GM12878 (cell line): Measurements from ENCODE around the gene ATG5. TPM values are rescaled to one million over a fixed set of nuclear protein-coding genes. Genes with fewer than 3 reads are reported as not detected.

Source experiments
- ATAC-seq: fragments of 200-7000 bp; cut with Tn5 transposase; 3 replicates; pipeline ENCODE4 v1.9.1; 2020; ENCODE audit warnings: mild to moderate bottlenecking, moderate library complexity
- BruUV-seq: library from RNA; stranded (reverse); fragments of 400-500 nt; replicated peaks from 2 replicates; lab custom pipeline; 2021; lab: Mats Ljungman, UMichigan
- CTCF ChIA-PET: fragments of 300-600 bp; sonication (Branson Sonifier 250); formaldehyde crosslinking; extraction: SDS; loops from one replicate; lab custom pipeline; 2021; ENCODE audit warnings: inconsistent platforms; lab: Yijun Ruan, JAX
- POLR2A ChIA-PET: fragments of 350-600 bp; formaldehyde crosslinking; extraction: SDS; loops from one replicate; lab custom pipeline; 2021; ENCODE audit warnings: inconsistent platforms; lab: Charles Lee
- RAD21 ChIA-PET: fragments of 300-600 bp; sonication (Branson Sonifier 250); formaldehyde crosslinking; loops from one replicate; lab custom pipeline; 2023; ENCODE audit warnings: antibody characterized with exemption; ENCODE audit not compliant: unreplicated experiment; lab: Charles Lee
- SMC1A ChIA-PET: fragments of 300-600 bp; sonication (Branson Sonifier 250); formaldehyde crosslinking; loops from one replicate; lab custom pipeline; 2023; ENCODE audit not compliant: unreplicated experiment, uncharacterized antibody; lab: Charles Lee
- DNase-seq: peaks from one replicate; pipeline ENCODE4 v3.0.0-alpha.2; 2011; ENCODE audit warnings: low read depth, low spot score
- FAIRE-seq: peaks from 3 replicates; lab custom pipeline; 2011; peaks lifted over from hg19 to GRCh38; lab: Jason Lieb, UNC
- H2AFZ ChIP-seq: 2 replicates; pipeline ENCODE4 v1.6.0; 2011; ENCODE audit warnings: low read depth, low read length, control low read depth; ENCODE audit not compliant: control insufficient read depth
- H3K27ac ChIP-seq: 2 replicates; pipeline ENCODE4 v1.5.1; 2011; ENCODE audit warnings: control low read depth; ENCODE audit not compliant: control insufficient read depth, insufficient read depth
- H3K27me3 ChIP-seq, 2 experiments: replicated peaks in 1 of 2; 2 replicates each; pipeline versions ENCODE4 v1.6.0 to v1.6.1; 2011; ENCODE audit warnings: low read length in 1 of 2; ENCODE audit not compliant: control insufficient read depth in 2 of 2, insufficient read depth in 2 of 2
- H3K36me3 ChIP-seq, 2 experiments: 2 replicates each; pipeline ENCODE4 v1.5.1; 2011; ENCODE audit warnings: low read length in 1 of 2; ENCODE audit not compliant: control insufficient read depth in 2 of 2, insufficient read depth in 2 of 2
- H3K4me1 ChIP-seq: 2 replicates; pipeline ENCODE4 v1.6.1; 2011; ENCODE audit warnings: mild to moderate bottlenecking, low read length, moderate library complexity, mixed read lengths; ENCODE audit not compliant: control insufficient read depth, insufficient read depth
- H3K4me2 ChIP-seq: 2 replicates; pipeline ENCODE4 v1.6.0; 2011; ENCODE audit warnings: control low read depth; ENCODE audit not compliant: control insufficient read depth, insufficient read depth
- H3K4me3 ChIP-seq: fragments of 200-600 bp; sonication (generic); 2 replicates; pipeline ENCODE4 v1.5.1; 2016
- H3K79me2 ChIP-seq: 2 replicates; pipeline ENCODE4 v1.6.0; 2011; ENCODE audit warnings: low read length; ENCODE audit not compliant: control insufficient read depth, insufficient read depth
- H3K9ac ChIP-seq: 2 replicates; pipeline ENCODE4 v1.8.0; 2011; ENCODE audit warnings: low read length, control low read depth, mixed read lengths; ENCODE audit not compliant: control insufficient read depth, insufficient read depth
- H3K9me3 ChIP-seq: replicated peaks from 3 replicates; pipeline ENCODE4 v1.5.1; 2011; ENCODE audit warnings: mild to moderate bottlenecking, low read length; ENCODE audit not compliant: control insufficient read depth, insufficient read depth
- H4K20me1 ChIP-seq: 2 replicates; pipeline ENCODE4 v1.6.0; 2011; ENCODE audit not compliant: control insufficient read depth, insufficient read depth
- ATF7 ChIP-seq: fragments of 450-650 bp; IDR thresholded peaks from 2 replicates; pipeline ENCODE4 v1.6.1; 2016; ENCODE audit warnings: low read depth, mild to moderate bottlenecking
- EGR1 ChIP-seq, 2 experiments: IDR thresholded peaks; 1 replicate in 1 of 2; 2 replicates in 1 of 2; pipeline ENCODE4 v1.6.1; 2011 to 2012; ENCODE audit warnings: low read depth in 2 of 2, low read length in 2 of 2, borderline replicate concordance in 1 of 2, mild to moderate bottlenecking in 1 of 2, moderate library complexity in 1 of 2
- ESRRA ChIP-seq: IDR thresholded peaks from 2 replicates; pipeline ENCODE4 v1.6.1; 2012; ENCODE audit warnings: mild to moderate bottlenecking, low read length, improper control_type of control experiment
- HCFC1 ChIP-seq: fragments of 150-350 bp; IDR thresholded peaks from 2 replicates; pipeline ENCODE4 v1.6.1; 2014; ENCODE audit warnings: low read length
- JUNB ChIP-seq: IDR thresholded peaks from 2 replicates; pipeline ENCODE4 v1.6.1; 2016; ENCODE audit warnings: antibody characterized with exemption, mild to moderate bottlenecking
- MTA2 ChIP-seq: fragments of 450-650 bp; IDR thresholded peaks from 2 replicates; pipeline ENCODE4 v1.6.1; 2016; ENCODE audit warnings: low read depth, mild to moderate bottlenecking, moderate library complexity
- PAX5 ChIP-seq: IDR thresholded peaks from 2 replicates; pipeline ENCODE4 v1.6.1; 2011; ENCODE audit warnings: low read depth, low read length, borderline replicate concordance
- RFX5 ChIP-seq: IDR thresholded peaks from 2 replicates; pipeline ENCODE4 v1.6.1; 2011; ENCODE audit warnings: low read depth, low read length, improper control_type of control experiment
- SMC3 ChIP-seq: IDR thresholded peaks from 2 replicates; pipeline ENCODE4 v1.6.1; 2011; ENCODE audit warnings: low read length, improper control_type of control experiment, borderline replicate concordance
- SREBF1 ChIP-seq: IDR thresholded peaks from 2 replicates; pipeline ENCODE4 v1.6.1; 2012; ENCODE audit warnings: mild to moderate bottlenecking, low read length
- STAT1 ChIP-seq: fragments of 450-650 bp; conservative IDR thresholded peaks from 2 replicates; pipeline ENCODE4 v1.6.1; 2014; ENCODE audit warnings: antibody characterized with exemption, mild to moderate bottlenecking
- TCF12 ChIP-seq: IDR thresholded peaks from 2 replicates; pipeline ENCODE4 v1.6.1; 2011; ENCODE audit warnings: low read depth, mild to moderate bottlenecking, low read length
- ZBED1 ChIP-seq: IDR thresholded peaks from 2 replicates; pipeline ENCODE4 v1.6.1; 2016; ENCODE audit warnings: borderline replicate concordance
- ZNF622 ChIP-seq: fragments of 450-650 bp; IDR thresholded peaks from 2 replicates; pipeline ENCODE4 v1.6.1; 2017; ENCODE audit warnings: mild to moderate bottlenecking, inconsistent platforms
- ZSCAN29 ChIP-seq: fragments of 450-650 bp; IDR thresholded peaks from 2 replicates; pipeline ENCODE4 v1.6.1; 2017; ENCODE audit warnings: mild to moderate bottlenecking, moderate library complexity
- WGBS: methylation state at CpG from one replicate; pipeline ENCODE4 v1.1.6; 2016; ENCODE audit warnings: low lambda C conversion rate; ENCODE audit not compliant: insufficient replicate concordance, insufficient coverage; ENCODE audit errors: missing lambda C conversion rate; 5-methylcytosine and 5-hydroxymethylcytosine counted together
- in situ Hi-C: fragments of 300-500 bp; cut with MboI; formaldehyde crosslinking; loops from 9 replicates; pipeline ENCODE4 v1.14.3; 2018; ENCODE audit warnings: mixed read lengths
- intact Hi-C: fragments of 100-400 bp; cut with micrococcal nuclease; formaldehyde crosslinking; loops from one replicate; pipeline ENCODE4 v1.14.2; 2022; ENCODE audit not compliant: unreplicated experiment
- polyA plus RNA-seq, 11 experiments: library from polyadenylated mRNA; depleted of rRNA in 4 of 11; unstranded in 6 of 11; stranded (reverse) in 5 of 11; fragments of >200 nt; fragmentation: Nextera tagmentation in 4 of 11; fragmentation: Illumina TruSeq in 1 of 11; extraction: Ambion mirVana in 4 of 11; extraction: Trizol in 1 of 11; gene quantifications; 1 replicate in 1 of 11; 2 replicates in 10 of 11; pipeline versions ENCODE4 v1.2.1 to v1.2.3, GENCODE V29; 2011 to 2016; ENCODE audit warnings: inconsistent platforms in 2 of 11, missing spikeins in 2 of 11, low read depth in 1 of 11
- total RNA-seq, 4 experiments: library from RNA; depleted of rRNA in 3 of 4; stranded (reverse); fragments of >200 nt in 3 of 4; fragmentation: Illumina TruSeq in 1 of 4; extraction: Trizol in 1 of 4; gene quantifications; 2 replicates each; pipeline versions ENCODE4 v1.2.1 to v1.2.3, GENCODE V29; 2013 to 2021
- TF ChIP-seq, protein P1 (sequence below): fragments of 450-650 bp; IDR thresholded peaks from 2 replicates; pipeline ENCODE4 v1.6.1; 2017; ENCODE audit warnings: low read depth, mild to moderate bottlenecking, moderate library complexity
- TF ChIP-seq, protein P2 (sequence below): fragments of 450-650 bp; formaldehyde crosslinking; IDR thresholded peaks from 2 replicates; pipeline ENCODE4 v1.4.0; 2022; ENCODE audit warnings: mild to moderate bottlenecking, moderate library complexity
- TF ChIP-seq, protein P3 (sequence below): IDR thresholded peaks from 2 replicates; pipeline ENCODE4 v1.6.1; 2011; ENCODE audit warnings: low read depth, low read length, improper control_type of control experiment, borderline replicate concordance

The ATG5 gene
- total and polyA plus RNA-seq, 10 of the 15 experiments (the other 5 are each of a cell fraction or from before 2014, with no cell fraction given): 12.9 to 51.8 (median 23.9) TPM

DNA sequence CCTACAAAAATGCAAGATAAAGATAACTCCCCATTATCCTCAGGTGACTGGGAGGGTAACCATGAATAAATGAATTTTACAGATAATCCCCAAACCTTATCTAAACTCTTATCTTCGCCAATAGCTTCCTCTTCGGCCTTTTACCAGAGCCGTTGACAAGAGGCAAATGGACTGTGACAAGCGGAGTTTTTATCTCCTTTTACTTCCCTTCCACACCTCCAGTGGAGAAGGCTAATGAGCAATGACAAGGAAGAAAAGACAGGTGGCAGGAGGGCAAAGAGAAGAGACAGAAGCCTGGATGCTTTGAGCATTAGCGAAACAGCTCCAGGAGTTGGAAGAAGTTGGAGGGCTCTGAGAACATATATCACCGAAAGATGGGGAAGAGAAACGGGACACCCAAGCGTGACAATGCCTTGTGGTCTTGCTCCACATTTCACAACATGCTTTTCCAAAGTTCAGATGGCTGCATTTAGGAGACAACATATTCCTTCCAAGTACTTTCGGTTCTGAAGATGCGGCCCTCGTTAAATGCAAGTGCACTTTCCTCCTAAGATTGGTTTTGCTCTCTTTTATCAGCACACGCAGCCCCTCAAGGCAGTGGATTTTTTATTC lies 170.2 kb downstream of the ATG5 start:
- TF ChIP-seq MTA2 (no peak), SMC3 (no peak), SREBF1 (no peak), ZNF622 (no peak), ZBED1 (no peak), TCF12 (no peak), PAX5 (no peak), JUNB (no peak), HCFC1 (no peak), ATF7 (no peak), ZSCAN29 (no peak), RFX5 (no peak), STAT1 (no peak), ESRRA (no peak), EGR1 (IDR thresholded peaks at IDR 0.05; ENCODE audit: borderline replicate concordance in 1 of 2, low read depth in 2 of 2, low read length in 2 of 2) (no peak)
- TF ChIP-seq, protein P1, sequence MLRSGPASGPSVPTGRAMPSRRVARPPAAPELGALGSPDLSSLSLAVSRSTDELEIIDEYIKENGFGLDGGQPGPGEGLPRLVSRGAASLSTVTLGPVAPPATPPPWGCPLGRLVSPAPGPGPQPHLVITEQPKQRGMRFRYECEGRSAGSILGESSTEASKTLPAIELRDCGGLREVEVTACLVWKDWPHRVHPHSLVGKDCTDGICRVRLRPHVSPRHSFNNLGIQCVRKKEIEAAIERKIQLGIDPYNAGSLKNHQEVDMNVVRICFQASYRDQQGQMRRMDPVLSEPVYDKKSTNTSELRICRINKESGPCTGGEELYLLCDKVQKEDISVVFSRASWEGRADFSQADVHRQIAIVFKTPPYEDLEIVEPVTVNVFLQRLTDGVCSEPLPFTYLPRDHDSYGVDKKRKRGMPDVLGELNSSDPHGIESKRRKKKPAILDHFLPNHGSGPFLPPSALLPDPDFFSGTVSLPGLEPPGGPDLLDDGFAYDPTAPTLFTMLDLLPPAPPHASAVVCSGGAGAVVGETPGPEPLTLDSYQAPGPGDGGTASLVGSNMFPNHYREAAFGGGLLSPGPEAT: no peak
- TF ChIP-seq, protein P2, sequence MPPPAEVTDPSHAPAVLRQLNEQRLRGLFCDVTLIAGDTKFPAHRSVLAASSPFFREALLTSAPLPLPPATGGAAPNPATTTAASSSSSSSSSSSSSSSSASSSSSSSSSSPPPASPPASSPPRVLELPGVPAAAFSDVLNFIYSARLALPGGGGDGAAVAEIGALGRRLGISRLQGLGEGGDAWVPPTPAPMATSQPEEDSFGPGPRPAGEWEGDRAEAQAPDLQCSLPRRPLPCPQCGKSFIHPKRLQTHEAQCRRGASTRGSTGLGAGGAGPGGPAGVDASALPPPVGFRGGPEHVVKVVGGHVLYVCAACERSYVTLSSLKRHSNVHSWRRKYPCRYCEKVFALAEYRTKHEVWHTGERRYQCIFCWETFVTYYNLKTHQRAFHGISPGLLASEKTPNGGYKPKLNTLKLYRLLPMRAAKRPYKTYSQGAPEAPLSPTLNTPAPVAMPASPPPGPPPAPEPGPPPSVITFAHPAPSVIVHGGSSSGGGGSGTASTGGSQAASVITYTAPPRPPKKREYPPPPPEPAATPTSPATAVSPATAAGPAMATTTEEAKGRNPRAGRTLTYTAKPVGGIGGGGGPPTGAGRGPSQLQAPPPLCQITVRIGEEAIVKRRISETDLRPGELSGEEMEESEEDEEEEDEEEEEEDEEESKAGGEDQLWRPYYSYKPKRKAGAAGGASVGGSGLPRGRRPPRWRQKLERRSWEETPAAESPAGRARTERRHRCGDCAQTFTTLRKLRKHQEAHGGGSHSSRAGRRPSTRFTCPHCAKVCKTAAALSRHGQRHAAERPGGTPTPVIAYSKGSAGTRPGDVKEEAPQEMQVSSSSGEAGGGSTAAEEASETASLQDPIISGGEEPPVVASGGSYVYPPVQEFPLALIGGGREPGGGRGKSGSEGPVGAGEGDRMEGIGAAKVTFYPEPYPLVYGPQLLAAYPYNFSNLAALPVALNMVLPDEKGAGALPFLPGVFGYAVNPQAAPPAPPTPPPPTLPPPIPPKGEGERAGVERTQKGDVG (CRISPR knock-in tag): no peak
- TF ChIP-seq, protein P3, sequence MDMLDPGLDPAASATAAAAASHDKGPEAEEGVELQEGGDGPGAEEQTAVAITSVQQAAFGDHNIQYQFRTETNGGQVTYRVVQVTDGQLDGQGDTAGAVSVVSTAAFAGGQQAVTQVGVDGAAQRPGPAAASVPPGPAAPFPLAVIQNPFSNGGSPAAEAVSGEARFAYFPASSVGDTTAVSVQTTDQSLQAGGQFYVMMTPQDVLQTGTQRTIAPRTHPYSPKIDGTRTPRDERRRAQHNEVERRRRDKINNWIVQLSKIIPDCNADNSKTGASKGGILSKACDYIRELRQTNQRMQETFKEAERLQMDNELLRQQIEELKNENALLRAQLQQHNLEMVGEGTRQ: no peak
- no peak overlapping the region for H3K27ac ChIP-seq
- WGBS: 93% methylated on average over 12 of the region's 12 CpGs
- no peak overlapping the region for H3K4me2 ChIP-seq
- H3K27me3 ChIP-seq: no peaks in the 10 kb centered on the region
- ChIA-PET SMC1A (interaction anchor here (3.0 to 18.2 kb wide), 3 partner anchors 9 to 13 kb away, joined by 16 to 217 read pairs (median 31); no protein-coding TSS in a partner anchor), CTCF (interaction anchor here (0.8 to 1.3 kb wide), 5 partner anchors 10 to 125 kb away, joined by 3 to 4 read pairs (median 3); no protein-coding TSS in a partner anchor), POLR2A (interaction anchor here (0.7 to 1.2 kb wide), 3 partner anchors 8 to 698 kb away, joined by 3 read pairs; no protein-coding TSS in a partner anchor), RAD21 (interaction anchor here (1.1 kb wide), 1 partner anchor 8 kb away, joined by 6 read pairs; no protein-coding TSS in a partner anchor)
- no peak overlapping the region for H3K9ac ChIP-seq
- BruUV-seq: no TSS peak
- no peak overlapping the region for H3K4me3 ChIP-seq
- FAIRE-seq (no peak), DNase-seq (no peak), ATAC-seq (no peak)
- H3K36me3 ChIP-seq: no peaks in the 10 kb centered on the region
- no peak overlapping the region for H2AFZ ChIP-seq
- no peaks in the 10 kb centered on the region for H3K4me1 ChIP-seq
- intact Hi-C loops (no loop called here), in situ Hi-C loops (no loop called here)
- H4K20me1 ChIP-seq: no peaks in the 10 kb centered on the region
- no peaks in the 10 kb centered on the region; the same call in 2 of the 3 replicates for H3K9me3 ChIP-seq
- H3K79me2 ChIP-seq: no peaks in the 10 kb centered on the region
